SW 1271 (cell line): ENCODE results near the gene RAB5B.
"Not testable (repeated sequence)": the region's sequence is repeated elsewhere in the genome, so short reads cannot be mapped to it uniquely, and the experiment has no call there.

Experiments used
- DNase-seq, 2 experiments: peaks; one replicate each; lab custom pipeline; 2025; lab: John Stamatoyannopoulos, UW

Gene RAB5B

DNA sequence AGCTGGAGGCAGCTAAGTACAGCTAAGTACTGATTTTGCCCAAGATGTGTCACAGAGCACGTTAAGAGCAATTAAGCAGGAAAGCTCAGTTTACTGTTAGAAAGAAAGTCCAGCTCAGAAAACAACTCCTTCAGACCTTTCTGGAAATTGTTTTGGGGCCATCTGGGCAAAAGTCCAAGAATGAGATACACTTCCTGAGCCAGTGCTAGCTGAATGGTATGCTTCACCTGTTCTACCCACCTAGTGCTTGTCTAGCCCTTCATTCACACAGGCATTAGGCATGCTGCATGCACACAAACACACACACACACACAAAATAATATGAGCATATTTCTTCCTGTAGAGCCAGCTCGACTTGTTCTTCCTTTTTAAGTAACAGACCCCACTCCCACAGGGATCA is 40.3 kb downstream of the RAB5B start:
- no peak for DNase-seq

DNA sequence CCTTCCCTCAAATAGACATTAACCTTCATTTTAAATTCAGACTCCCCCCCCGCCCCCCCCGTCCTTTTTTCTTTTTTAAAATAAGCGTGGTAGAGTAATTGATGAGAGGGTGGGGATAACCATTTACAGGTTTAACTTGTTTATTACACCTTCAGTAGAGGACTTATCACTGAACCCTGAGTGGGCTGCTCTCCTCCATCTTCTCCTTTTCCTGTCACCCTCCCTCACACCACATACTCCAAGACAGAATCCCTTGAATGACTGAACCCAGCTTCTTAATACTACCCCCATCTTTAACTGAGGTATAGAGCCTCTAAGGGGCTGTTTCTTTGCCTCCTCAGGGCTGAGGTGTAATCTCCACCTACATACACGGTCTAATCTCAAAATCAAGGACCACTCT is 43.3 kb downstream of the RAB5B start:
- DNase-seq: no peak

DNA sequence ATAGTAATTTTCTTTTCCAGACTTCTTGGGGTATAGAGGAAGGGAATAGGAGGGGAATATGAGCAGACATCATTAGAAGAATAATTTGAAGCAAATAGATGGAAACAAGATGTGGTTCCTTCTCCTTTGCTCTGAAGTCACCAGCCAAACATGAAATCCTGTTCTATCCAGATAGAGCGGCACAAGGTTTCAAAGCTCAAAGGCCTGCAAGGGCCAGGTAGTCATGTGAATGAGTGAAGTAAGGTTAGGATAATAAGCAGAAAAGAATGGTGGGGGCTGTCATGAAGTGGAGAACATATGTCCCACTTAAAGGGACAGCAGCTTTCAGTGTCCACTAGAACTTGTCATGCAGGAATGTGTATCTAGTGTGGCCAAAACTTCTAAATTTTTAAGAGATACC is 44.5 kb downstream of the RAB5B start:
- DNase-seq: no peak

DNA sequence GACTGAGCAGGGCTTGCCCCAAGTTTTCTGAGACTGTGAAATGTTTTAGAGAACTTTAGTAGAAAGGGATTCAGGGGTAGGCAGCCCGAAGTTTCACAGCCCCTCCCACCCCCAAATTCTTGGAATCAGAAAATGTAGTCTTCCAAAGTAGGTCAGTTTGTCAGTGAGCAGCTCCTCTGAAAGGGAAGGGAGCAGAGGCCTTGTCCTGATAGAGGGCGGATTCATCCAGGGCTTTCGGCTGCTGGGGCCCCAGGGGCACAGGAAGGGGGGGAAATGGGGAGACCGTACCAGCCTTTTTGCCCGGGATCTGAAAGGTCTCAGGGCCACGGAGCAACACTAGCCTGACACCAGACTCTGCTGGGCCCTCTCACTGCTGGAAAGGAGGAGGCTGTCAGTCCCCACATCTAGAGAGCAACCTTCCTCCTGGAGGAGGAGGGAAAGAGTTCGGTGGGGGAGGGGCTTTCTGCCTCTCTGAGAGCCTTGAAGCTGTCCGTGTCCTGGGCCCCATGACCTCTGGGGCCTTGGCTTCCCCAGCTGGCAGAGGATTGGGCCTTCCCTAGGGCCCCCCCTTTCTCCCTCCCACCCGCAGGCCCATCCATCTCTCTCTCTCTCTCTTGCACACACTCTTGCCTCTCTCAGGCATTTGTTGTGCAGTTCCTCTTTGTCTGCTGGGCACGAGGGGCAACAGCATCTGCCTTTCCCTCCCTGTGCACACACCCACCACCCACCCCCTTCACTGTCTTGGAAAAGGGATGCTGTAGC is 46.7 kb downstream of the RAB5B start, which contains the start of gene IKZF4:
IKZF4 (plus strand) TSS at position 621 of the 762 bp plus-strand sequence. CDS start 451 bp downstream, outside the sequence.
- no peak for DNase-seq

DNA sequence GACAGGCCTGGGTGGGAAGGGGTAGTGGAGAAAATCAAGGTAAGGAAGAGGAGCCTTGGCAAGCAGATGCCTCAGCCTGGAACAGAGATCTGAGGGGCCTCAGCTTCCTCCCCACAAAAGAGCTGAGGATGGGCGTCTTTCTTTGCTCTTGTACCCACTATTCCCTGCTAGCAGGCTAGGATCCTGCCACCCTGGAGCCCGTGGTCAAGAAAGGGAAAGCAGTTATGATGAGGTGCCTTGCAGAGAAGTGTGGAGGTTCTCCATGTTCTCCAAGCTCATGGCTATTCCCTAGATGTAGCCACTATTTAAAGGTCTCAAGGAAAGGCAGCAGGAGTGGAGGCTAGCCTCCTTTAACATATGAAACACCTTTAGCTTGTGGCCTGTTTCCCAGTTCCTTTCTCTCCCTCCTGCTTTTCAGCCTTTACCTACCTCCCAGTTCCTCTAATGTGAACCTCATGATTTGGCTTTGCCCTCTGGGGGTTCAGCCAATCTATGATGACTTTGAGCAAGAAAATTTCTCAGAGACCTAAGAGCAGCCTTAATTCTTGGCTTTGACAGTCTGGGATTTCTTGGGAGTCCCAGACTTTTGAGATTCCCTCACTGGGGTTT is 48.1 kb downstream of the RAB5B start:
- DNase-seq: no peak

DNA sequence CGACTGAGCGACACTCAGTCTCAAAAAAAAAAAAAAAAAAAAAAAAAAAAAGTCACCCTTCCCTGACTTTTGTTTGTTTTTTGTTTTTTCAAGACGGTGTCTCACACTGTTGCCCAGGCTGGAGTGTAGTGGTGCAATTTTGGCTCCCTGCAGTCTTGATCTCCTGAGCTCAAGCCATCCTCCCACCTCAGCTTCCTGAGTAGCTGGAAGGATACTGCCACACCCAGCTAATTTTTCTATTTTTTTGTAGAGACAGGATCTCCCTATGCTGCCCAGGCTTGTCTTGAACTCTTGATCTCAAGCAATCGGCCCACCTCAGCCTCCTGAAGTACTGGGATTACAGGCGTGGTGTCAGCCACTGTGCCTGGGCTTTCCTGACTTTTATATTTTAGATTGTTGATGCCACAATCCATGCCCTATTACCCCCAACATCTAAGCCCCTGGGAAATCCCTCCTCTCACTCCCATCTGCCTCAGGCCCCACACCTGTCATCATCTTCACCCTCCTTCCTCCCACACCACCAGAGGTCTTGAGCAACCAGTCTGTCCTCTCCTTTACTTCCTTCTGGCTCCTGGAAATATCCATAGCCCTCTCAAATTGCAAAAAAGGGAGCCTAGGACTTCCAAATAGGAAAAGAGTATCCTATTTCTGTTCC is 54.8 kb downstream of the RAB5B start:
- DNase-seq: no peak

DNA sequence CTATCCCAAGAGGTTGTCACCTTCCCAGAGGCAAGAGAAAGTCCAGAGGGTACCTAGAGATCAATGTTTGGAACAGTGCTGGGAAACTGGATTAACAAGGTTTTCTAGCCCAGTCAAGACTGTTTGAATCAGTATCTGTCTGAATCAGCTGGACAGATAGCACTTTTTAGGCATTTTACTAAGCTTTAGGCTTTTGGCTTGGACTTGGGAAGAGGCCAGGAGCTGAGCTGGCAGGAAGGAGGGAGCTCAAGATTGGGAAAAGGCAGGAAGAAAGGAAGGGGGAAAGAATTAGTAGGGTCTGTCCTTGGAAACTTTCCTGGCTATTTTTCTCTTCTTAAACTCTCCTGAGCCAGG is 55.3 kb downstream of the RAB5B start:
- DNase-seq: no peak

DNA sequence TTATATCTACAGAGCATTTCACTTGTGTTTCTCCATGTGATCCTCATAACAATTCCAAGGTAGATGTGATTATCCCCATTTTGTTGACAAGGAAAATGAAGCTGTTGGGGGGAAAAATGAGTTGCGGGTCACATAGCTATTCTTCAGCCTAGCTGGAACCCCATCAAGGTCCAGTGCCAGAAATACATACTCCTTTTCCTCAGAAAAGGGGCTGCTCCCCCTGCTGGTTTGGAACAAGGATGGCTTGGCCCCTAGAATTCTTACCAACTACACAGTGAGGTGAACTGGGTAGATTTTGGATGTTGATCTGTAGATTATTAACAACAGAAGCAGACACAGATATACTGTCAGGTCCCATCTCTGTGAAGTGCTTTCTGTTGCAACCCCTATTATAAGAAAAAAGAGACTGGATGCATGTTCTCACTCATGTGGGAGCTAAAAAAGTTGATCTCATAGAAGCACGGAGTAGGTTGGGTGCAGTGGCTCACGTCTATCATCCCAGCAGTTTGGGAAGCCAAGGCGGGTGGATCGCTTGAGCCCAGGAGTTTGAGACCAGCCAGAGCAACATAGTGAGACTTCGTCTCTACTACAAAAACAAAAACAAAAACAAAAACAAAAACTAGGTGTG is 55.9 kb downstream of the RAB5B start:
- DNase-seq: peak; percentile 11 to 48

DNA sequence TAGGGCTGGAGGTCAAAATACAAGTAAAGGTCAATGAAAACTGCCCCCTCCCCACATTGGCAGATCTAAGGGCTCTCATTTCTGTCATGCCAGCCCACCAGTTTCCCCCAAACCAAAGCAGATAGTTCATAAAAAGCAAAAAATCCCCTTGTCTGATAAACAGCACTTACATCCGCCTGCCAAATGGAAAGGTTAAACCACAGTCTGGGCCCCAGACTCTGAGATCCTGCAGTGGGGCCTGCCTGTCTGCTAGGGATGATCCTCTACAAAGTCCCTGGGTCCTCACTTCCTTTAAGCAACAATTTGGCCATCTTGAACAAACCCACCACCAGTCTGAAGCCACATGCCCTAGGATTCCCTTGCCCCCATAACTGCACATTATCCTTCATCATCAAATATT is 58.1 kb downstream of the RAB5B start:
- DNase-seq: no peak

DNA sequence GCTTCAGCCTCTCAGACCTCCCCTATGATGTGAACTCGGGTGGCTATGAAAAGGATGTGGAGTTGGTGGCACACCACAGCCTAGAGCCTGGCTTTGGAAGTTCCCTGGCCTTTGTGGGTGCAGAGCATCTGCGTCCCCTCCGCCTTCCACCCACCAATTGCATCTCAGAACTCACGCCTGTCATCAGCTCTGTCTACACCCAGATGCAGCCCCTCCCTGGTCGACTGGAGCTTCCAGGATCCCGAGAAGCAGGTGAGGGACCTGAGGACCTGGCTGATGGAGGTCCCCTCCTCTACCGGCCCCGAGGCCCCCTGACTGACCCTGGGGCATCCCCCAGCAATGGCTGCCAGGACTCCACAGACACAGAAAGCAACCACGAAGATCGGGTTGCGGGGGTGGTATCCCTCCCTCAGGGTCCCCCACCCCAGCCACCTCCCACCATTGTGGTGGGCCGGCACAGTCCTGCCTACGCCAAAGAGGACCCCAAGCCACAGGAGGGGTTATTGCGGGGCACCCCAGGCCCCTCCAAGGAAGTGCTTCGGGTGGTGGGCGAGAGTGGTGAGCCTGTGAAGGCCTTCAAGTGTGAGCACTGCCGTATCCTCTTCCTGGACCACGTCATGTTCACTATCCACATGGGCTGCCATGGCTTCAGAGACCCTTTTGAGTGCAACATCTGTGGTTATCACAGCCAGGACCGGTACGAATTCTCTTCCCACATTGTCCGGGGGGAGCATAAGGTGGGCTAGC is 60.9 kb downstream of the RAB5B start:
- no peak for DNase-seq

DNA sequence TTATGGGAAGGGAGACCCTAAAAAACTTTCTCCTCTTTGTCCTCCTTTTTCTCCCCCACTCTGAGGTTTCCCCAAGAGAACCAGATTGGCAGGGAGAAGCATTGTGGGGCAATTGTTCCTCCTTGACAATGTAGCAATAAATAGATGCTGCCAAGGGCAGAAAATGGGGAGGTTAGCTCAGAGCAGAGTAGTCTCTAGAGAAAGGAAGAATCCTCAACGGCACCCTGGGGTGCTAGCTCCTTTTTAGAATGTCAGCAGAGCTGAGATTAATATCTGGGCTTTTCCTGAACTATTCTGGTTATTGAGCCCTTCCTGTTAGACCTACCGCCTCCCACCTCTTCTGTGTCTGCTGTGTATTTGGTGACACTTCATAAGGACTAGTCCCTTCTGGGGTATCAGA is 63.3 kb downstream of the RAB5B start:
- no peak for DNase-seq

DNA sequence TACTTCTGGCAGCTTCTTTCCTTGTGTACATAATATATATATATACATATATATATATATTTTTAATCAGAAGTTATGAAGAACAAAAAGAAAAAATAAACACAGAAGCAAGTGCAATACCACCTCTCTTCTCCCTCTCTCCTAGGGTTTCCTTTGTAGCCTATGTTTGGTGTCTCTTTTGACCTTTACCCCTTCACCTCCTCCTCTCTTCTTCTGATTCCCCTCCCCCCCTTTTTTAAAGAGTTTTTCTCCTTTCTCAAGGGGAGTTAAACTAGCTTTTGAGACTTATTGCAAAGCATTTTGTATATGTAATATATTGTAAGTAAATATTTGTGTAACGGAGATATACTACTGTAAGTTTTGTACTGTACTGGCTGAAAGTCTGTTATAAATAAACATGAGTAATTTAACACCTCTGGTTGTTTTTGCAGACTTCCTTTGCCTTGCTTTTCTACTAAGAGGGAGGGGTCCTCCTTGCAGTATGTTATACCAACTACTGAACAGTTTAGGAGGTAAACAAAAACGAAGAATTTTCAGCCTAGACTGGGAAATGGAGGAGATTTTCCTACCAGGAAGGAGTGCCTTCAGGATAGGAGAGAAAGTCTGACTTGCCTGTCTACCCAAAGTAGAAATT is 64.3 kb downstream of the RAB5B start:
- DNase-seq: no peak

DNA sequence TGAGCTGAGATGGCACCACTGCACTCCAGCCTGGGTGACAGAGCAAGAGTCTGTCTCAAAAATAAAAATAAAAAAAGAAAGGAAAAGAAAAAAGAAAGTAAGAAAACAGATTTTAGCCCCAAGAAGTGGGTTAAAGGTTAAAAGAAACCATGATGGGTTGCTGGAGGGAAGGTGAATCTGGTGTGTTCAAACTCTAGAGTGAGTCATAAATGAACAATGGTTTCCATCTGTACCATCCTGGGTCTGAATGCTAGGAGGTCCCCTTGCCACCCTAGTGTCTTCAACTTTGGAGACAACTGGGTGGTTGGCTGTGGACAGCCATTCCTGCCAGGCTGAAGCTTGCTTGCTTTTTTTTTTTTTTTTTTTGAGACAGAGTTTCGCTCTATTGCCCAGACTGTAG is 66.3 kb downstream of the RAB5B start:
- no peak for DNase-seq

DNA sequence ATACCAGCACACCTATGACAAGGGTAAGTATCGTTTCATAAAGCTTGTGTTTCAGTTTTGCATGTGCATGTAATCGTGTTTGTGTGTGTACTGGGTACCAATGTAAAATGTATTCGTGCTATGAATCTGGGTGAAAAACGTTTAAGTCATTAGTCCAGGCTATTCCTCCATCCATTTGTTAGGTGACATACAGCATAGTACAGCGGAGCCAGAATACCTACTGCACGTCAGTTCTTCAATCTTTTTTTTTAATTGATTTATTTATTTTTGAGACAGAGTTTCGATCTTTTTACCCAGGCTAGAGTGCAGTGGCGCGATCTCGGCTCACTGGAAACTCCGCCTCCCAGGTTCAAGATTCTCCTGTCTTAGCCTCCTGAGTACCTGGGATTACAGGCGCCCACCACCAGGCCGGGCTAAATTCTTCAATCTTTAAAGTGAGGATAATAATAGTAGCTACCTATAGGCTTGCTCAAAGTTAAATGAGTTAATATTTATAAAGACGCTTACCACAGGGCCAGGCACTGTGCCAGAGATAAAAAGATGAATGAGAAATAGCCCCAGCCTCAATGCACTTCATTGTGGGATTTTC is 67.2 kb downstream of the RAB5B start:
- no peak for DNase-seq

DNA sequence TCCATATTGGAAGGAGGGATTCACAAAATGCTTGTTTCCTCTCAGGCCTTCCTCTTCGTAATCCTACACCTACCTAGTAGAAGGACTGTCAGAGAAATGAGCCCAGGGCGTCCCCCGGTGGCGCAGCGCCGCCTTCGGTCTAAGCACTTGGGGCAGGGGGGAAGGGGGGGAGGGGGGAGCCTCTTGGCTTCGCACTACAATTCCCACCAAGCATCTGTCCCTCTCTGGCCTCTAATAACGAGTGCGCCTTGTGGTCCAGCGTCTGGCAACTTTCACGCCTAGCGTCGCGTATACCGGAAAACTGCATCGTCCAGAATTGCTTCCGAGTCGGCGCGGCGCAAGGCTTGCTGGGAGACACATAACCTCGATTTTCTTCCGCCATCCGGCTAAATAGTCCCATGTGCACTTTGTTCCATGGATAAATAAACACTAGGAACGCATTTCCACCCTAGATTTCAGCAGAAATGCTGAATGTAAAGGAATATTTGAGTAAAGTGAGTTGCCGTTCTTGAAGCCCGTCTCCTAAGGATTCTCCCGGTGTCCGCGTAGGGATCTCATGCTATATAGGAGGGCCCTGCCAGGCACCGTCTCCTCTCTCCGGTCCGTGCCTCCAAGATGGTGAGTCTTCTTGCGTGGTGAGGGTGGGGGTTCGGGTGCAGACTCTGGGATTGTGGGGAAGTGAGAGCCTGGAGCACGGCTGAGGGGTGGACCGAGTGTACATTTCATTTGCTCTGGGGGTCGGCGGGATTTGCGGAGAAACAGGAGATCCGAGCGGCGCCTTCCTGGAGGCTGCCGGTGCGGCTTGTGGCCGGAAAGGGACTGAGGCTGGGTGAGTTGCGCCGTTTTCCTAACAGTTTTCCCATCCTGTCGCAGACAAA is 67.9 kb downstream of the RAB5B start, which contains the start of gene RPS26:
RPS26 (plus strand) TSS at position 367 of the 878 bp plus-strand sequence; CDS start at position 616, 249 bp downstream.
- peak; percentile 98 to 99 for DNase-seq

DNA sequence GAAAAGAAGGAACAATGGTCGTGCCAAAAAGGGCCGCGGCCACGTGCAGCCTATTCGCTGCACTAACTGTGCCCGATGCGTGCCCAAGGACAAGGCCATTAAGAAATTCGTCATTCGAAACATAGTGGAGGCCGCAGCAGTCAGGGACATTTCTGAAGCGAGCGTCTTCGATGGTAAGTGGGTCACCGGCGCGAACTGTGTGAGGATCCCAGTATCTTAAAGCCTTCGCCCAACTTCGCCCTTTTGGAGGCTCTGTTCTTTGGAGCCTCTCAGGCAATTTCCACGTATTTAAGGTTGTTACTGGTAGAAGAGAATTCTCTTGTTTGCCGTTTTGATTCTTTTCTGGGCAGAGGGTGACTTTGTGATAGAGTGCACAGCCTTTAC is 68.5 kb downstream of the RAB5B start:
- not testable (repeated sequence) for DNase-seq

DNA sequence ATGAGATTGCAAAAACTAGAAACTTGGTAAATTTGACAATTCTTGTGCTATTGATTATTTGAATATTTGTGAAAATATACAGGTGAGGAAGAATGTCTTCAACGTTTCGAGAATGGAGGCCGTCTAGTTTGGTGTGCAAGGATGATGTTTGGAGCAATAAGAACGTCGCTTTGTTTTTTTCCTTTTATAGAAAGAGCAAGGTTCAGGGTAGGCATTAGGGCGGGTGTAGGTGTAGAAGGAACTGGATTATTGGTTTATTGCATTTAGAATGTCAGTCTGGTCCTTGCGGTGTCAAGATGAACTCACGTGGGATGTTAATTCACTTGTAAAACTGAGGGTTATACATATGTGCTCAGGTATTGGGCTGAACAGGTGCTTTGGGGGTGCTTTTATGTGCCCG is 69.0 kb downstream of the RAB5B start:
- no peak for DNase-seq
